Measurements from ENCODE around the gene RALGAPA2. TPM values are rescaled to one million over a fixed set of nuclear protein-coding genes. Genes with fewer than 3 reads are reported as not detected.

The RALGAPA2 gene
- total RNA-seq, 1 experiment from 2014 or later = 18.2 TPM

DNA sequence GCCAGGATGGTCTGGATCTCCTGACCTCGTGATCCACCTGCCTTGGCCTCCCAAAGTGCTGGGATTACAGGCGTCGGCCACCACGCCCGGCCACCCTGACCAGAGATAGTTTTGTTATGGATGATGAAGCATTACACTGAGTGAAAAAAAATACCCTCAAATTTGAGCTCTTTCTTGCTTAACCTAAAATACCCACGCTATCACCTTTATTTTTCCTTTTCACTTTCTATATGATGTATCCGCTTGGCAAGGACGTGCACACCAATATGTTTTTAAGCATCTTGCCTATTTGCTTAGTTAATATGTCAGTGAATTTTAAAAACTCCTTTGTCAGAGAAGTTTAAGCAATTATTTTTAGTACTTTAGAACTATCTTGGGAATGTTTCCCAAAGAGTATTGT, 194.2 kb downstream of the RALGAPA2 start:
- ChIA-PET CTCF (no interaction called here), POLR2A (interaction anchor here (0.7 kb wide), 1 partner anchor 782 kb away, joined by 3 read pairs; no protein-coding TSS in a partner anchor)
- no peak for ATAC-seq
- H3K9me3 Mint-ChIP-seq = peaks cover 20% of the 10 kb centered on the region
- H3K36me3 Mint-ChIP-seq = peaks cover 44% of the 10 kb centered on the region
- H3K27ac Mint-ChIP-seq = no peak overlapping the region
- TF ChIP-seq, protein P1, sequence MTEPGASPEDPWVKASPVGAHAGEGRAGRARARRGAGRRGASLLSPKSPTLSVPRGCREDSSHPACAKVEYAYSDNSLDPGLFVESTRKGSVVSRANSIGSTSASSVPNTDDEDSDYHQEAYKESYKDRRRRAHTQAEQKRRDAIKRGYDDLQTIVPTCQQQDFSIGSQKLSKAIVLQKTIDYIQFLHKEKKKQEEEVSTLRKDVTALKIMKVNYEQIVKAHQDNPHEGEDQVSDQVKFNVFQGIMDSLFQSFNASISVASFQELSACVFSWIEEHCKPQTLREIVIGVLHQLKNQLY (CRISPR knock-in tag; IDR thresholded peaks at IDR 0.05) = no peak
- TF ChIP-seq, protein P2, sequence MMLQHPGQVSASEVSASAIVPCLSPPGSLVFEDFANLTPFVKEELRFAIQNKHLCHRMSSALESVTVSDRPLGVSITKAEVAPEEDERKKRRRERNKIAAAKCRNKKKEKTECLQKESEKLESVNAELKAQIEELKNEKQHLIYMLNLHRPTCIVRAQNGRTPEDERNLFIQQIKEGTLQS (CRISPR knock-in tag; conservative IDR thresholded peaks at IDR 0.05) = no peak
- TF ChIP-seq ZNF317 (CRISPR knock-in tag; IDR thresholded peaks at IDR 0.05; ENCODE audit: borderline replicate concordance, low read depth) (no peak), ESRRA (CRISPR knock-in tag; IDR thresholded peaks at IDR 0.05; ENCODE audit: borderline replicate concordance) (no peak), CREB1 (CRISPR knock-in tag; IDR thresholded peaks at IDR 0.05) (no peak), GTF2I (CRISPR knock-in tag; conservative IDR thresholded peaks at IDR 0.05) (no peak), TP53 (CRISPR knock-in tag; IDR thresholded peaks at IDR 0.05) (no peak), ZNF232 (CRISPR knock-in tag; IDR thresholded peaks at IDR 0.05) (no peak), SOX15 (CRISPR knock-in tag; IDR thresholded peaks at IDR 0.05) (no peak)
- TF ChIP-seq, protein P3, sequence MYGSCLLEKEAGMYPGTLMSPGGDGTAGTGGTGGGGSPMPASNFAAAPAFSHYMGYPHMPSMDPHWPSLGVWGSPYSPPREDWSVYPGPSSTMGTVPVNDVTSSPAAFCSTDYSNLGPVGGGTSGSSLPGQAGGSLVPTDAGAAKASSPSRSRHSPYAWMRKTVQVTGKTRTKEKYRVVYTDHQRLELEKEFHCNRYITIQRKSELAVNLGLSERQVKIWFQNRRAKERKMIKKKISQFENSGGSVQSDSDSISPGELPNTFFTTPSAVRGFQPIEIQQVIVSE (CRISPR knock-in tag; IDR thresholded peaks at IDR 0.05; ENCODE audit: borderline replicate concordance) = no peak
- TF ChIP-seq, protein P4, sequence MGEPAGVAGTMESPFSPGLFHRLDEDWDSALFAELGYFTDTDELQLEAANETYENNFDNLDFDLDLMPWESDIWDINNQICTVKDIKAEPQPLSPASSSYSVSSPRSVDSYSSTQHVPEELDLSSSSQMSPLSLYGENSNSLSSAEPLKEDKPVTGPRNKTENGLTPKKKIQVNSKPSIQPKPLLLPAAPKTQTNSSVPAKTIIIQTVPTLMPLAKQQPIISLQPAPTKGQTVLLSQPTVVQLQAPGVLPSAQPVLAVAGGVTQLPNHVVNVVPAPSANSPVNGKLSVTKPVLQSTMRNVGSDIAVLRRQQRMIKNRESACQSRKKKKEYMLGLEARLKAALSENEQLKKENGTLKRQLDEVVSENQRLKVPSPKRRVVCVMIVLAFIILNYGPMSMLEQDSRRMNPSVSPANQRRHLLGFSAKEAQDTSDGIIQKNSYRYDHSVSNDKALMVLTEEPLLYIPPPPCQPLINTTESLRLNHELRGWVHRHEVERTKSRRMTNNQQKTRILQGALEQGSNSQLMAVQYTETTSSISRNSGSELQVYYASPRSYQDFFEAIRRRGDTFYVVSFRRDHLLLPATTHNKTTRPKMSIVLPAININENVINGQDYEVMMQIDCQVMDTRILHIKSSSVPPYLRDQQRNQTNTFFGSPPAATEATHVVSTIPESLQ (CRISPR knock-in tag; IDR thresholded peaks at IDR 0.05) = no peak
- TF ChIP-seq, protein P5, sequence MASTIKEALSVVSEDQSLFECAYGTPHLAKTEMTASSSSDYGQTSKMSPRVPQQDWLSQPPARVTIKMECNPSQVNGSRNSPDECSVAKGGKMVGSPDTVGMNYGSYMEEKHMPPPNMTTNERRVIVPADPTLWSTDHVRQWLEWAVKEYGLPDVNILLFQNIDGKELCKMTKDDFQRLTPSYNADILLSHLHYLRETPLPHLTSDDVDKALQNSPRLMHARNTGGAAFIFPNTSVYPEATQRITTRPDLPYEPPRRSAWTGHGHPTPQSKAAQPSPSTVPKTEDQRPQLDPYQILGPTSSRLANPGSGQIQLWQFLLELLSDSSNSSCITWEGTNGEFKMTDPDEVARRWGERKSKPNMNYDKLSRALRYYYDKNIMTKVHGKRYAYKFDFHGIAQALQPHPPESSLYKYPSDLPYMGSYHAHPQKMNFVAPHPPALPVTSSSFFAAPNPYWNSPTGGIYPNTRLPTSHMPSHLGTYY (CRISPR knock-in tag; IDR thresholded peaks at IDR 0.05) = no peak
- no peaks in the 10 kb centered on the region for H3K4me1 Mint-ChIP-seq
- no peak for DNase-seq (ENCODE audit: low spot score)
- no peak overlapping the region for H3K4me3 Mint-ChIP-seq
- no peaks in the 10 kb centered on the region for H3K27me3 Mint-ChIP-seq (ENCODE audit: low read depth)

DNA sequence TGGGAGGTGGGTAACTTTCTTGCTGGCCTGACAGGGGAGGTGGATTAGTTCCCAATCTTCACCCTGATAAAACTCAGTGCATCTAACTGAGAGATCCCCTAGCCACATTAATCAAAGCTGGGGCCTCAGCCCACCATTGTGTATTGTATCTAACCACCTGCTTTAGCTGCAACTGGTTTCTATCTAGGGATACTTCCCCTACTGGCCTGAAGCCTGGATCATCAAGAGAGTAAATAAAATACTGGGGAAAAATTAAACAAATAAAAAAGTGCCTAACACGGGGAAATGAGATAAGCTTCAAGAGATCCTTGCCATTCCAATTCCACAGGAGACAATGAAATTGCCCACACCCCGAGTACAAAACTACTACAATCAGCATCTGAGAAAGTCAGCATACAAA, 195.1 kb downstream of the RALGAPA2 start:
- DNase-seq (ENCODE audit: low spot score) (no peak), ATAC-seq (no peak)
- Mint-ChIP-seq H3K36me3 (peaks cover 54% of the 10 kb centered on the region), H3K4me3 (no peak overlapping the region), H3K4me1 (no peaks in the 10 kb centered on the region), H3K9me3 (peaks cover 24% of the 10 kb centered on the region), H3K27ac (no peak overlapping the region), H3K27me3 (ENCODE audit: low read depth) (no peaks in the 10 kb centered on the region)
- ChIA-PET CTCF (interaction anchor here (1.6 kb wide), 1 partner anchor 77 kb away, joined by 4 read pairs; no protein-coding TSS in a partner anchor), POLR2A (no interaction called here)
- TF ChIP-seq, protein P6, sequence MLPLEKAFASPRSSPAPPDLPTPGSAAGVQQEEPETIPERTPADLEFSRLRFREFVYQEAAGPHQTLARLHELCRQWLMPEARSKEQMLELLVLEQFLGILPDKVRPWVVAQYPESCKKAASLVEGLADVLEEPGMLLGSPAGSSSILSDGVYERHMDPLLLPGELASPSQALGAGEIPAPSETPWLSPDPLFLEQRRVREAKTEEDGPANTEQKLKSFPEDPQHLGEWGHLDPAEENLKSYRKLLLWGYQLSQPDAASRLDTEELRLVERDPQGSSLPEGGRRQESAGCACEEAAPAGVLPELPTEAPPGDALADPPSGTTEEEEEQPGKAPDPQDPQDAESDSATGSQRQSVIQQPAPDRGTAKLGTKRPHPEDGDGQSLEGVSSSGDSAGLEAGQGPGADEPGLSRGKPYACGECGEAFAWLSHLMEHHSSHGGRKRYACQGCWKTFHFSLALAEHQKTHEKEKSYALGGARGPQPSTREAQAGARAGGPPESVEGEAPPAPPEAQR (CRISPR knock-in tag; IDR thresholded peaks at IDR 0.05) = no peak
- TF ChIP-seq MXD4 (CRISPR knock-in tag; IDR thresholded peaks at IDR 0.05; ENCODE audit: borderline replicate concordance) = no peak
- no peak for TF ChIP-seq GRHL2 (CRISPR knock-in tag; IDR thresholded peaks at IDR 0.05; ENCODE audit: insufficient replicate concordance, severe bottlenecking)
- no peak for TF ChIP-seq TP53 (CRISPR knock-in tag; IDR thresholded peaks at IDR 0.05)
- TF ChIP-seq CBFB (CRISPR knock-in tag; IDR thresholded peaks at IDR 0.05; ENCODE audit: low read depth) = no peak
- TF ChIP-seq, protein P7, sequence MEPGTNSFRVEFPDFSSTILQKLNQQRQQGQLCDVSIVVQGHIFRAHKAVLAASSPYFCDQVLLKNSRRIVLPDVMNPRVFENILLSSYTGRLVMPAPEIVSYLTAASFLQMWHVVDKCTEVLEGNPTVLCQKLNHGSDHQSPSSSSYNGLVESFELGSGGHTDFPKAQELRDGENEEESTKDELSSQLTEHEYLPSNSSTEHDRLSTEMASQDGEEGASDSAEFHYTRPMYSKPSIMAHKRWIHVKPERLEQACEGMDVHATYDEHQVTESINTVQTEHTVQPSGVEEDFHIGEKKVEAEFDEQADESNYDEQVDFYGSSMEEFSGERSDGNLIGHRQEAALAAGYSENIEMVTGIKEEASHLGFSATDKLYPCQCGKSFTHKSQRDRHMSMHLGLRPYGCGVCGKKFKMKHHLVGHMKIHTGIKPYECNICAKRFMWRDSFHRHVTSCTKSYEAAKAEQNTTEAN (CRISPR knock-in tag; IDR thresholded peaks at IDR 0.05) = no peak
- no peak for TF ChIP-seq ZNF219 (CRISPR knock-in tag; IDR thresholded peaks at IDR 0.05; ENCODE audit: borderline replicate concordance)
